Limb (tissue), 2 donors: ENCODE results near the gene TEX48.

Experiments used
- DNase-seq, 2 donors: peaks; one replicate each; pipeline ENCODE4 v3.0.0-alpha.2; 2016; ENCODE audit errors: extremely low spot score in 2 of 2

The TEX48 gene

DNA sequence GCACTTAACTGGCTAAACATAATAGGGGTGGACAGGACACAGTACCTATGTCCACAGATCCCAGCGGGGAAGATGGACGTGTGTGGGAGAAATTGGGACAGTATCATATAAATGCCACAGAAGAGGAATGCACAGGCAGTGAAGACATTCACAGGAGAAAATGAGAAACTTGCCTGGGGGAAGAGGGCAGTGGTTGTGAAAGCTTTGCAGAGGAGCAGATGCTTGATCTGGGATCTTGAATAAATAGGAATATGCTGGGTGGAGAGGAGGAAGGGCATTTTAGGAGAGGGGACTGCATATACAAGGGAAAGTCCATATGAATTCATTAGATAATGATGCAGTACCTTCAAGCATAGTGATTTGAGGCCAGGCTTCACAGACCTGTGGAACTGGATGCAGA, 57.3 kb downstream of the TEX48 start:
- DNase-seq = no peak

DNA sequence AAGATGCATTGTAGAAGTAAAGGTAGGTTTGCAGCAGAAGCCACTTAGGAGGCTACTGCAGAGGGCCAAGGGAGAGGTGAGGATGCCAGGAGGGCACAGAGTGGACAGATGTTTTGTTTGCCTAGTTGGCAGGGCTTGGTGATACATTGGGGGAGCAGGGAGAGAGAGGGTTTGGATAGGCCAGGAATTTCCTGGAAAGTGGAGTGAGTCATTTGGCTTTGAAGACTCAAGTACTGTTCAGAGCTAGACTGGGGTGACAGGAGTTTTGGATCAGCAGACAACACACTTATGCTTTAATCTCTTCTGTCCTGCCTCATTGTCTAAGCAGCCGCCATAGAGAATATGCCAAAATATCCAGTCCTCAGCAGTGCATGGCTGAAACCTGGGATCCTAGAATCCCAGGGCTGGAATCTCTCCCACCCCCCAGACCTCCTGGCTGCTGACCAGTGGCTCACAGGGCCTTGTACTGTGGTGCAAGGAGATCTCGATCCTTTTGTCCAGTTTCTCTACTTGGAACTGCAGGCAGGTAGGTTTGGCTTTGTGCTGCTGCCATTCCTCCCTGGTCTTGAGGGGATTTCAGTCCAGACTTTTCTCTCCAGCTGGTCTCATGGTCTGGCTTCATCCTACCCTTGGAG, 59.9 kb downstream of the TEX48 start:
- DNase-seq = no peak

DNA sequence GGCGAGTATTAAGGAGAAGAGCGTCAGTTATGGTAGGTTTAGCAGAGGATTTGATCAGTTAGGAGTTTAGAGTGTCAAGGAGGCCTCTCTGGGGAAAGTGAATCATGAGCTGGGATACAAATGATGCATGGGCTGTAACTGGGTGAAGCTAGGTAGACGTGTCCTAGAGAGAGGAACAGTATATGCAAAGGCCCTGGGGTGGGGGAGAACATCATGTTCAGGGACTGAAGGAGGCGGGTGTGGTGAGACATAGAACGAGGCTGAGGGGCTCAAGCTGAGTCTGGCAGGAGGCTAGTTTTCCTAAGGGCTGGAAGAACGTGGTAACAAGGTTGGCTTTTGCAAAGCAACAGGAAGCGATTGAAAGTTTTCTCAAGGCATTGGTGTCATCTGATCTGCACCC, 60.4 kb downstream of the TEX48 start:
- no peak for DNase-seq

DNA sequence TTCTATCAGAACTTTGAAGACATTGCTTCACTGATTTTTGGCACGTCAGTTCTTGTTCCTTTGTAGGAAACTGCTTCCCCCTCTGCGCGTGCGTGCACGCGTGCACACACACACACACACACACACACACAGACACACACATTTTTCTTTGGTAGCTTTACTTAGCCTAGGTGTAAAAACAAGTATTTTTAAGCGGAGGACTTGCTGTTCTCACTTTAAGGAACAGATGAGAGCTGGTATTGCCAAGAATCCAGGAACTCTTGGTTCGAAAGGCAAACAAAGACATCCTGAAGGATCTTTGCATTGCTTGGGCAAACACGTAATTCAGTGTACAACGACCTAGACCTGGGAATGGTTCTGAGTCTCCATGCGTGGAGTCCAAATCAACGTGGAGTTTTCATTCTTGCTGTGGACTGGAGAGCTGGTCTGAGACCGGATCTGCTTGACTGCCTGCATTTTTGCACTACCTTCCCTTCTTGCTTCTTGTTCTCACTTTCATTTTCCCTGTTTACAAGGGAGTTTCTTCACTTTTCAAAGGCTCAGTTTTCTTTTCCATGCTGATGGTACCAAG, 62.7 kb downstream of the TEX48 start:
- DNase-seq = no peak

DNA sequence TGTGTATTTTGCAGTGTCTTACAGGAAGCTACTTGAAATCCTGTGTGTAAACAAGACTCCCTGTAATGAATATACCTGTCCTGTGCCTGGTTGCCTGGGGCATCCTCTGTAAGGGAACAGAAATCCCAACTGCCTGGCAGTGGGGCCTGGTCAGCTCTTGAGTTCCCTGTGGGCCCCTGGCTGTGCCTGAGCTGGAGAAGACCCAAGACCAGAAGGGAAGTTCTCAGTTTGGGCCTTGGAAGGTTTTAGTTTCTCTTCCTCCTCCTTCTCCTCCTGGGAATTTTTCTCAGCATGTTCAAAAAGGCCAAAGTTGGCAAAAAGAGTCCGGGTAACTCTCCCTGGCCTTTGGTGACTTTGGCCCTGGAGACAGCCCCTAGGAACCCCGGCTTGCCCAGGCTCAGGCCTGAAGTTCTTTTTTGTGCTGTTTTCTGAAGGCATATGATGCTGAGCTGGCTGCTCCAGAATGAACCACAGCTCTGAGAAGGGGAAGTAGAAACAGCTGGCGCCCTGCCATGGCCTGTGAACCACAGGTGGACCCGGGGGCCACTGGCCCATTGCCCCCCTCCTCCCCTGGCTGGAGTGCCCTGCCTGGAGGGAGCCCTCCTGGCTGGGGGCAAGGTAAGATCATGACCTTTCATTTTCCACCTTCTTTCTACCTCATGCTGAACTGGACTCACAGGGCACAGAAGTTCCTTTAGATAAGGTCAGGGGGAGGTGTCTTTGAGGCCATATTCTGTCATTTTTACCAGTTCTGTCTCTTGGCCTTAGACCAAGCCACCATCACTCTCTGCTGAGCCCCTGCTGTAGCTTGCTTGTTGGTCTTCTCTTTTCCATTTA, 65.1 kb downstream of the TEX48 start:
- DNase-seq = no peak
